ENCODE data around the gene ACYP2.

The ACYP2 gene

GRCh38 chr2:54308782-54309181 lies 193.4 kb downstream of the ACYP2 start:
- Histone ChIP-seq H3K79me2 (ENCODE audit: insufficient read depth, low read length) (no peaks in the 10 kb centered on the region), H3K9me2 (replicated peaks; ENCODE audit: low read depth, low read length) (no peaks in the 10 kb centered on the region)

GRCh38 chr2:54310311-54310710 lies 194.9 kb downstream of the ACYP2 start:
- no peaks in the 10 kb centered on the region for H3K9me2 ChIP-seq (replicated peaks; ENCODE audit: low read depth, low read length)
- H3K79me2 ChIP-seq (ENCODE audit: insufficient read depth, low read length) = no peaks in the 10 kb centered on the region
- H4K20me1 ChIP-seq (ENCODE audit: insufficient read depth, low read length, poor library complexity, severe bottlenecking) = no peaks in the 10 kb centered on the region
- H3K4me3 ChIP-seq (ENCODE audit: low read length, poor library complexity, severe bottlenecking) = no peak overlapping the region
- no peak for TF ChIP-seq EZH2phosphoT487 (IDR thresholded peaks at IDR 0.05; ENCODE audit: borderline replicate concordance)
- no peak for TF ChIP-seq CTCF (conservative IDR thresholded peaks at IDR 0.05; ENCODE audit: low read length)
- H3K27me3 ChIP-seq (ENCODE audit: insufficient read depth, low read length, poor library complexity, severe bottlenecking) = no peaks in the 10 kb centered on the region
- H3K4me1 ChIP-seq (ENCODE audit: insufficient read depth, low read length, poor library complexity, severe bottlenecking) = peaks cover 19% of the 10 kb centered on the region
- H2AFZ ChIP-seq (ENCODE audit: low read length) = no peak overlapping the region
- H3K4me2 ChIP-seq (ENCODE audit: low read depth, low read length, poor library complexity, severe bottlenecking) = peak overlapping the region; percentile 27
- H3F3A ChIP-seq (ENCODE audit: low read depth) = peaks cover 4% of the 10 kb centered on the region; the same call in 1 of the 2 replicates
- H3K9ac ChIP-seq (ENCODE audit: low read depth, low read length, poor library complexity, severe bottlenecking) = no peak overlapping the region
- no peaks in the 10 kb centered on the region for H3K36me3 ChIP-seq (ENCODE audit: insufficient read depth, low read length)
- H3K9me3 ChIP-seq (ENCODE audit: insufficient read depth, low read depth, low read length) = no peaks in the 10 kb centered on the region

More at GRCh38 chr2:54308782-54309181, 193.4 kb downstream of the ACYP2 start:
- H3K9ac ChIP-seq (ENCODE audit: low read depth, low read length, poor library complexity, severe bottlenecking) = no peak overlapping the region
- no peaks in the 10 kb centered on the region for H3K9me3 ChIP-seq (ENCODE audit: insufficient read depth, low read depth, low read length)
- TF ChIP-seq EZH2phosphoT487 (IDR thresholded peaks at IDR 0.05; ENCODE audit: borderline replicate concordance) = no peak
- no peak for TF ChIP-seq CTCF (conservative IDR thresholded peaks at IDR 0.05; ENCODE audit: low read length)
- H3K4me2 ChIP-seq (ENCODE audit: low read depth, low read length, poor library complexity, severe bottlenecking) = no peak overlapping the region
- H3F3A ChIP-seq (ENCODE audit: low read depth) = peaks cover 4% of the 10 kb centered on the region; the same call in 1 of the 2 replicates
- H2AFZ ChIP-seq (ENCODE audit: low read length) = no peak overlapping the region
- no peaks in the 10 kb centered on the region for H4K20me1 ChIP-seq (ENCODE audit: insufficient read depth, low read length, poor library complexity, severe bottlenecking)
- H3K27me3 ChIP-seq (ENCODE audit: insufficient read depth, low read length, poor library complexity, severe bottlenecking) = no peaks in the 10 kb centered on the region
- no peak overlapping the region for H3K4me3 ChIP-seq (ENCODE audit: low read length, poor library complexity, severe bottlenecking)
- peaks cover 19% of the 10 kb centered on the region for H3K4me1 ChIP-seq (ENCODE audit: insufficient read depth, low read length, poor library complexity, severe bottlenecking)
- H3K36me3 ChIP-seq (ENCODE audit: insufficient read depth, low read length) = no peaks in the 10 kb centered on the region

- Histone ChIP-seq H3K9me3 (ENCODE audit: insufficient read depth, low read depth, low read length) (no peaks in the 10 kb centered on the region), H3K36me3 (ENCODE audit: insufficient read depth, low read length) (no peaks in the 10 kb centered on the region), H3K9ac (ENCODE audit: low read depth, low read length, poor library complexity, severe bottlenecking) (no peak overlapping the region), H3K4me1 (ENCODE audit: insufficient read depth, low read length, poor library complexity, severe bottlenecking) (peaks cover 19% of the 10 kb centered on the region), H3K79me2 (ENCODE audit: insufficient read depth, low read length) (no peaks in the 10 kb centered on the region), H3K4me2 (ENCODE audit: low read depth, low read length, poor library complexity, severe bottlenecking) (peak overlapping the region; percentile 41), H3F3A (ENCODE audit: low read depth) (peaks cover 4% of the 10 kb centered on the region; the same call in 1 of the 2 replicates), H4K20me1 (ENCODE audit: insufficient read depth, low read length, poor library complexity, severe bottlenecking) (no peaks in the 10 kb centered on the region), H3K27me3 (ENCODE audit: insufficient read depth, low read length, poor library complexity, severe bottlenecking) (no peaks in the 10 kb centered on the region), H3K4me3 (ENCODE audit: low read length, poor library complexity, severe bottlenecking) (no peak overlapping the region), H3K9me2 (replicated peaks; ENCODE audit: low read depth, low read length) (no peaks in the 10 kb centered on the region), H2AFZ (ENCODE audit: low read length) (0 out of 2 replicates have a peak overlapping the region, but pooled peaks have one; percentile 20)
- TF ChIP-seq EZH2phosphoT487 (IDR thresholded peaks at IDR 0.05; ENCODE audit: borderline replicate concordance) (no peak), CTCF (conservative IDR thresholded peaks at IDR 0.05; ENCODE audit: low read length) (no peak)
Measured at GRCh38 chr2:54310961-54311360, 195.5 kb downstream of the ACYP2 start.
